Hepatic stellate cell (primary cell): ENCODE results near the gene LAMB2.

Experiments
- DNase-seq: peaks from one replicate; pipeline ENCODE4 v3.0.0; 2011; ENCODE audit warnings: low spot score

The LAMB2 gene

DNA sequence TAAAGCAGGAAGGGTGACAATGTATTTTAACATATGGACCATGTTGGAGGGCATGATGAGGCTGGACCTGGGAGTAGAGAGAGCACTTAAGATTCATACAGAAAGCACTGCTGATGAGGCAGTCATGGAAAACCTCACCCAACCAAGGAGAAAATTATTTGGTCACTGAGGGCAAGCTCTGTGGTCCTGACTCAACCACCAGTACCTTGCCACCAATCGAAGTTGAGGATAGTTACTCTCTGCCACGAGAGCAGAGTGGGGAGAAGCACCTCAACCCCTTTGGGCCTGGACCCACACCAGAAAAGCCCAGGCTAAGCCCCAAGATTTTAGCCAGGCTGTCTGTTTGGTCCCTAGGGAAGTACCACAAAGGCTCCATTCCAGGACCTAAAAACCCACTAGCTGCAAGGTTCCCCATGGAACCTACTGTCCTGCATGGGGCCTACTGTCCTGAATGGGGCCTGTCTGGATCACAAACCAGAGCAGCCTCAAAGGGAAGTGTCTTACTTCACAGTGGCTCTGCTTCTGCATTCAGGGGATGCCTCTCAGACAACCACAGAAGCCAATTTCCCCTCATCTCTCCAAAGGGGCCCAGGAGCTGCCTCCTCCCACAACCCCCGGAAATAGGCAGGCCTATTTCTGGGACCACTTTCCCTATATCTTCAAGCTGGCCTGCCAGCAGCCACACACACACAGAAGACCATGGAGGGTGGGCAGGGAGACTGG is 29.1 kb upstream of the LAMB2 start:
- no peak for DNase-seq

DNA sequence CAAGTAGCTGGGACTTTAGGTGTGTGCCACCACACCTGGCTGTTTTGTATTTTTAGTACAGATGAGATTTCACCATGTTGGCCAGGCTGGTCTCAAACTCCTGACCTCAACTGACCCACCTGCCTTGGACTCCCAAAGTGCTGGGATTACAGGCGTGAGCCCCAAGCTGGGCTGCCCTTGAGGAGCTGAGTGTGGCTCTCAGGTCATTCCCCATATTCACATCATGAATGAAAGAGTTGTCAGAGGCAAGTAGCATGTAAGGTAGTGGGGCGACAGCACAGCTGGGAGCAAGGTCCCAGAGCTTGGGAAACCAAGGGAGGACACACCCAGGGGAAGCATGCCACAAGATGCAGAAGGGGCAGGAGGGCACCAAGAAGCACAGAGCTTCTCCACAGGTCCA is 28.3 kb upstream of the LAMB2 start:
- no peak for DNase-seq

DNA sequence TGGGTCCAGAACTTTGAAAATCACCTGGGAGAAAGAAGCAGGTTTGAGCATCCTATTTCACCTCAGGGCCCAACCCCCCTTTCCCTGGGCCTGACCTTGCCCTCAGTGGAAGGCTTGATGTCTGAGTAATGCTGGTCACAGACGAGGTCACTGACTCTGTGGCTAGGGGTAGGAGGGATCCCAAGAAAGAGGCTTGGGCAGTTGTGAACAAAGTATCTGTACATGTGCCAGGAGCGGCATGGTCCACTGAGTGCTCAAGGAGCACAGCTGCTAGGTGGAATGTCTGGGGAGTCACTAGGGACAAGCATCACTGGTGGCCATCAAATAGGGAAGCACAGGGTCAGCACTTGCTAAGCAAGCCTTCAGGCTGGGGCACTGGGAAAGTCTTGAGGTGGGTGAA is 25.9 kb upstream of the LAMB2 start:
- no peak for DNase-seq

DNA sequence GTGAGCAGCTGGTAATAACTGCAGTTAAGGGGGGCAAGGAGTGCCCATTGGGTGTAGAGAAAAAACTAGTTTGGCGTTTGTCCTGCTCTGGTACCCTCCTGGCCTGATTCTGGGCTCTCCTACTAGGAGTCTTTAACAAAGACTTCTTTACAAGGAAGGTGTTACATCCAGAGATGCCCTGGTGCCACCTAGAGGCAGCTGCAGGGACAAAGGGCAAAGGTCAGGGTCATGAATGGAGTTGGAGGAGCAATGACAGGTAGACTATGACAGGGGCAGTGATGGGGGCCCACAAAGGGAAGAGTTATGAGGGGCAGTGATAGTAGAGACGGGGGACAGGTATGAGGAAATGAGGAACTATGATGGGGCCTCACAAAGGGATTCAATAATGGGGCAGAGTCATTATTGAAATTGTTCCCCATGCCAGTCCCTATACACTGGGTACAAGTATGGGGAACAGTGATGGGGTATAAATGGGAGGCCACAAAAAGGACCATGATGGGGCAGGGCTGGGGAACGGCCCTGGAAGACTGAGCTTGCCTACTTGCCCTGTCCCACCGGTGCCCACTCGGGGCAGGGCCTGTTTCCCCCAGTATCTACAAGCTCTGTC is 25.4 kb upstream of the LAMB2 start:
- no peak for DNase-seq

DNA sequence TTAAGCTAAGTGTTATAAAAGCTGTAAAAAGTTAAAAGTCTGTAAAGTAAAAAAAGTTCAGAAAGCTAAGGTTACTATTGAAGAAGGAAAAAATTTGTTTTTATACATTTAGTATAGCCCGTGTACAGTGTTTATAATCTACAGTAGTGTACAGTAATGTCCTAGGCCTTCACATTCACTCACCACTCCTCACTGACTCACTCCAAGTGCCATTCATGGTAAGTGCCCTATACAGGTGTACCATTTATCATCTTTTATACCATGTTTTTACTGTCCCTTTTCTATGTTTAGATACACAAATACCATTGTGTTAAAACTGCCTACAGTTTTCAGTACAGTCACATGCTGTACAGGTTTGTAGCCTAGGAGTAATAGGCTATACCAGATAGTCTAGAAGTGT is 24.4 kb upstream of the LAMB2 start:
- no peak for DNase-seq

DNA sequence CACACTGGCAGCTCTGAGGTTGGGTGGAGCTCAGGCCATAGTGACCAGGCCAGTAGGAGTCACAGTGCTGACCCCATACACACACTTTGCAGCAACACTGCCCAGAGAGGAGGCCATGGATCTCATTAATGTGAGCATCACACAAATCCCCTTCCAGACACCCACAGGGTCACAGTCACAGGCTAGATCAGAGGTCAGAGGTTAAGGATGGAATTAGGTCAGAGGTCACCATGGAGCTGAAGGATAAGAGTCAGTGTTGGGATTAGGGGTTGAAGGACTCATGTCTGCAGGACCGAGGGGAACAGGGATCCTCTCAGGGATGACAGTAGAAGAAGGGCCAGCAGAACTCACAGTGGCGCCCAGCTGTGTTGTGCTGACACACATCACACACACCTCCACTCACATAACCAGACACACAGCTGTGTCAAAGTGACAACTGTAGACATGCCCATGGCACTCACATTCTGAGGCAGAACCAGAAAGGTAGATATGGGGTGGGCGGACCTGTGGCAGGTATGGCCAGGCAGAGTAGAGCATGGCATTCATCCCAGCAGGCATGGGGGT is 20.6 kb upstream of the LAMB2 start:
- DNase-seq: no peak

DNA sequence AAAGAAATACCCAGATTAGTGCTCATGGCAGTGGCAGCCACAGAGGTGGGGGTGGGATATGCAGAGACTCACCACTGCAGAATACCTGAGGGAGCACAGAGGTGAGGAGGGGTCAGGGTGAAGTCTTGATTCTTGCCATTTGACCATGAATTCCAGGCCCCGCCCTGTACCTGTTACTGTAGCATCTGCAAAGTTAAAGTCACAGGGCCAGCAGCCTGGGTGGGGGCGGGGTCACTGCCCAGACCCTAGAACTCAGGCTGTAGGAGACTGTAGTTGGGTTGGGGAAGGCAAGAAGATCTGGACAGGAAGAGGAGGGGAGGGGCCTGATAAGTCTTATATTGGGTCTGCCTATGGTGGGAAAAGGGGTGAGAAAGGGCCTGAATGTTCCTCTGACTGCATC is 18.8 kb upstream of the LAMB2 start:
- DNase-seq: no peak

DNA sequence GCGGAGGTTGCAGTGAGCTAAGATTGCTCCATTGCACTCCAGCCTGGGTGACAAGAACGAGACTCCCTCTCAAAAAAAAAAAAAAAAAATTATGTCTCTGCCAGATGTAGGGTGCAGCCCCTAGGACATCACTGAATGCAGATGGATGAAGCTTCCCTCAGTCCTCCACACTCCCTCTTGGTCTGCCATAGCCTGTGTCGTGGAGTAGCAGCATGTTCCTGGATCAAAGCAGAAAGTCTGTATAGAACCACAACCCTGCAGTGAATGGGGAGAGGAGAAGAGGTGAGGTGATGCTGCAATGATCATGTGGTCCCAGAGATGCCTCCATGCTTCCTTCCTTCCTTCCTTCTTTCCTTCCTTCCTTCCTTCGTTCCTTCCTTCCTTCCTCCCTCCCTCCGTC is 15.3 kb upstream of the LAMB2 start:
- no peak for DNase-seq

DNA sequence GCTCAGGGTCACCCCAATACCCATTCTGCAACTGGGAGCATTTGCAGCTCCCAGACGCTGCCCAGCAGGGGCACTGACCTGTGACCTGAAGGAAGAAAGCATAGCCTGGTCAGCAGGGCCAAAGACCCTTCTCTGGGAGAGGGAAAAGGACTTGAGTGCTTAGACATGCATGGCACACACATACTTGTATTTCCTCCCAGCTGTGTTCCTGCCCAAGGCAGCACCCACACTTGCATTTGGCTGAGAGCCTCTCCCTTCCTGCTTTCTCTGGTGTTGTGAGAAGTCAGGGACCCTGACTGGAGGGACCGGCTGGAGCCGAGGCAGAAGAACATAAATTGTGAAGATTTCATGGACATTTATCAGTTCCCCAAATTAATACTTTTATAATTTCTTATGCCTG is 7.2 kb upstream of the LAMB2 start:
- DNase-seq: no peak

DNA sequence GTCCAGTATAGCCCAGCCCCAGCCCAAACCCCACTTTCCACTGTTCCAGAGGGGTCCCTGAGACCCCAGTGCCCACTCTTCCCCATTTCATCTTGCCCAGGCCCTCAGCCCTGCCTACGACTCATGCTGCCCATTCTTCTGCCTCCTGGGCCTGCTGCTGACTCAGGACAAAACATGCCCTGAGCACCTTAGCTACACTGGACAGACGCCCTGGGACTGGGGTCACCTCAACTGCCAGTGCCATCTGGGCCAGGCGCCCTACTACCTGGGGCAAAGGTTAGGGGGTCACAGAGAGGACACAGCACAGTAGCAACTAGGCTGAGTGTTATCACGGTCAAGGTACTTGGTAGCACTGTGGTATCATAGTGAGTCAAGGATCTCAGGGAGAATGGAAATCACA is 2.6 kb upstream of the LAMB2 start:
- DNase-seq: no peak

DNA sequence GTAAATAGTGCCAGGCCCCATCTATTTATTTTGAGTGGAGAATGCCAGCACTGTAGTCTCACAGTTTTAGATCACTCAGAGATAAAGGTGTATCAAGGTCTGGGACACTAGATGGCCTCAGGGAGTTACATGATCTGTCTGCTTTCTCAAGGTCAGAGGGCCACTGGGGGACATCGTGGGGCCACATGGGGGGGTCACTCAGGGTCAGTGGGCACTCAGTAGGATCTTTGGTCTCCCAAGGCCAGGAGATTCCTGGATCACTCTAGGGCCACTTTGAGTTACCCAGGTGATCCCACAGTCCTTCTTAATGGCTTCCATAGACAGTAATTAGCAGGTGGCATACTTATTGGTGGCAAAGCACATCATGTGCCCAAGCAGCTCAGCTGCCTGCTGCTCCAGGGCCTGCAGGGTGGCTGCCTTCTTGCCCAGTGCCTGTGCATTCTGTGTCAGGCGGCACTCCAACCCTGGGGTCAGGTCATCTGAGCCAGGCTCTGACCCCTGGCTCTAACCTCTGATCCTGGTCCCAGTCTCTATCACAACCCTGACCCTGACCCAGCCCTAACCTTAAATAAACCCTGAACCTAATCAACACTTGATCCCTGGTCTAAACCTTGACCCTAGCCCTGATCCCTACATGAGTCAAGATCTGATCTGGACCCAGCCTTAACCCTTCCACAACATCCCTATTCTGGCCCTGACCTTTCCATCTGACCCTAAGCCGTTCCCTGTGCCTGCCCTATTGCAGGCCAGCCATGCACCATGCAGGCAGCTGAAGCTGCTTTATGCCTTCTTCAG is 1.8 kb upstream of the LAMB2 start:
- no peak for DNase-seq

DNA sequence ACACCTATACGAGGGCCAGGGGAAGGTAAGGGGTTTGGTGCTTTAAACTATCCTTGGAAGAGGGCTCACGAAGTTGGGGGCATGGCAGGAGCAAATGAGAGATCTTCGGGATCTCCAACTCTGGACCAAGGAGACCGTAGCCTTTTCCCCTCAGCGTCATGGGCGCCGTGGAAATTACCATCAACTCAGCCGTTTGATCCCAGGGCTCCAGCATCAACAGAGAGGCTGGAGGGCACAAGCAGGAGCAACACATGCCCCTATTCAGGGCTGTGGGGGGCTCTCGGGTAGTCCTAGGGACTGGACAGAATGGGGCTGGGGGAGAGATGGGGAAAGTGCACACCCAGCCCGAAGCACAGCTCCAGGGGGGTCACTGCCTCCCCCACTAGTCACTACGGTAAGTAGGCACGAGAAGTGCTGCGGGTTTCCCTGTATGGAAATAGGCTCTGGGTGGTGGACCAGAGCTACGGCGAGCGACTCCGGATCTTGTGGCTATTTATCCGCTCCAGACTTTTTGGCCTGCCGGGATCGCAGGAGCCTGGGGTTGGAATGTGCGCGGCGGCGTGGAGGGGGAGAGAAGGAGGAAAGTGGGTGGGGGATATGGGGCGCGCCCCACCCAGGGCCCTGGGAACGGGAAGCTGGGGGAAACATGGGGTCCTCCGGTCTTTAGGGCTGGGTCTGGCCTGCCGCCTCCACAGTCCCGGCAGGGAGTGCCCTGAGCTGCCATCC is 539 bp upstream of the LAMB2 start:
- DNase-seq: peak; percentile 96

DNA sequence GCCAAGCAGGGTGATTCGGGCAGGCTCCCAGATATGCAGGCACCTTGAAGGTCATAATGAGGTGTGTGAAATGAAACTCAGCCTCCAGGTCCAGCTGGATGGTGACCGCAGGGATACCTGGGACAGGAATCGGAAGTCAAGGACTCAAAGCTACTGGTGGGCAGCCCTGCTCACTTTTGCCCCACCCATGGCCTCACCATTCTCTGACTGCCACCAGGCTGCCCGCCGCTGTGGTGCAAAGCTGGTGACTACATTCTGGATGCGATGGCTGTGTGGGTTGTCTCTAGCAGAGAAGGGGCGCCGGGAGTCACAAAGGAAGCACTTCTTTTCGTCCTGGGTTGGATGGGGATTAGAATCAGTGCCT is 795 bp downstream of the LAMB2 start:
- DNase-seq: peak; percentile 27

DNA sequence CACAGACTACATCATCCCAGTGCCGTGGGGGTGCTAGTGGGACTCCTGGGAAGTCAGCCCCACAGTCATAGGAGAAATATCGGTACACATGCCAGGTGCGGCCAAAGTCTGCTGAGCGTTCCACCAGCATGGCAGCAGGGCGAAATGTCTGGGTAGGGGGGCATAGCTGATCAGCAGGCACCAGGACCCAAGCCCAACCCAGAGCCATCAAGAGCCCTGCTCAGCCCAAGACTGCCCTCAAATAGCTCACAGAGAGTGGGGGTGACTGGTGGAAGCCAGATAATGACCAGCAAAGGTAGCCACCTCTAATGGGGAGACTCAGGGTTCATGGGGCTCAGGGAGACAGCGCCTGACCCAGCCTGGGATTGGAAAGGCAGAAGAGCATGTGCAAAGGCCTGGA is 1.3 kb downstream of the LAMB2 start:
- no peak for DNase-seq

DNA sequence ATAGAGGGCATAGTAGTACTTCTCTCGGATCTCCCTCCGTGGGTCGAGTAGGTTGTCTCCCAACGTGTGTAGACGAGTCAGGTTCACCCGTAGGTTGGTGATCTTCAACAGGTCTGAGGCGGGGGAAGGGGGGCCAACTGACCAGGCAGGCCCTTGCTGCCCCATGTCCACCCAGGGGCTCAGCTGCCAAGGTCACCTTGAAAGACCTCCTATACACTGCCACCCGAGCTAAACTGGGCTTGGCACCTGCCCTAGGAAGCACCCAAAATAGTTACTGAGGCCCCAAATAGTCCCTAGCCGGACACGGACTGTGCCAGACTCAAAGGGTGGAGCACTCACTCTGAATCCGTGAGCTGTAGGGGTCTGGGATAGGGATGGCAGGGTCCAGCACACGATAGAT is 1.8 kb downstream of the LAMB2 start:
- DNase-seq: no peak

DNA sequence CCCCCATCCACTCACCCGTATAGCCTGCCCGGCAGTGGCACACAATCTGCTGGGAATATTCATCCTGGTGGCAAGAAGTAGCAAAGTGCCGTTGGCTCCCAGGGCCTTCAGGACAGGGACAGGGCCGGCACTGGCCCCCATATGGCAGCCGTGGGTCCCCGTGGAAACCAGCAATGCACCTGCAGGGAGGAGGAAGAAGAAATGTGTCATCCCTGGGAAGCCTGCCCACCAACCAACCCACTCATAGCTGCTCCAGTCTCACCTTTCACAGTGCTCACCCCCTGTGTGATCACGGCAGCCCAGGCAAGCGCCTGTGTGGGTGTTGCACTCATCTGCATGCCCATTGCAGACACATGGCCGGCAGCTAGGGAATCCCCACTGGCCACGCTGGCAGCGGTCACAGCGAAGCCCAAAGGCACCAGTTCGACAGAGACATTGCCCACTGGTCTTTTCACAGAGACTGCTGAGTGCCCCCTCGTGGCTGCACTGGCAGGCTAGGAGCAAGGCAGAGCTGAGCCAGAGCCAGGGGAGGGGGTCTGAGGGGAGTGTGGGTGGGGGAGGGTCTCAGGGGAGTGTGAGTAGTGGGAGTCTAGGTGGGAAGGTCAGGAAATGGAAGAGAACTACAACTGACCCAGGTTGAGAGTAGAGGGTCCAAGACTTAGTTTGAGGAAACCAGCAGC is 7.7 kb downstream of the LAMB2 start:
- no peak for DNase-seq

DNA sequence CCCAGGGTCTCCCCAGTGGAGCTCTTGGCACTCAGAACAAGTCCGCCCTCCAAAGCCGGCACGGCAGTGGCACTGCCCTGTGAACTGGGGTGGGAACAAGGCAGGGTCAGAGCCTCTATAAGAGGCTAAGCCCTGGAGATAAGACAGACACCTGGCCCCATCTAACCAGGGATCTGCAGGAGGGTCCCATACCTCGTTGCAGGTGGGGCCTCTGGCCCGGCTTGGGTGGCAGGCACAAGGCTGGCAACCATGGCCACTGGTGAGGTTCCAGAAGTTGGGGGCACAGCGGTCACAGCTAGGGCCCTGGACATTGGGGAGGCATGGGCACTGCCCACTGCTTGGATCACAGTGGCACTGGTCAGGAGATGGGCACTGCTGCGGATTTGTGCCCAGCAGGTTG is 8.6 kb downstream of the LAMB2 start:
- DNase-seq: no peak

DNA sequence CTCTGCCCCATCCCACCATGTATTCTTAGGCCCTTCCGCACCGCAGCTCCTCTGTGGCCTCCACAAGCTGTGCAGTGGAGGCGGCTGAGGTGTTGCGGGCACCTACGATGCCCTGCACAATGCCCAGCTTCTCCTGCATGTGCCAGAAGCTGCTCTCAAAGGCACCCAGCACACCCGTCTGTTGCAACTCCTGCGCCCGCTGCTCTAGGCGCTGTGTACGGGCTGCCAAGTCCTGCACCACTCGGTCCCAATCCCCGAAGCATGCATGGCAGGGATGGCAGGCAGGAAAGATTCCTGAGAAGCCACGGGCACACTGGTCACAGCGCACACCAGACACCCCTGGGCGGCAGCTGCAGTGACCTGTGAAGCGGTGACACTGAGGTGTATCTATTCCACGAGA is 9.2 kb downstream of the LAMB2 start:
- no peak for DNase-seq

DNA sequence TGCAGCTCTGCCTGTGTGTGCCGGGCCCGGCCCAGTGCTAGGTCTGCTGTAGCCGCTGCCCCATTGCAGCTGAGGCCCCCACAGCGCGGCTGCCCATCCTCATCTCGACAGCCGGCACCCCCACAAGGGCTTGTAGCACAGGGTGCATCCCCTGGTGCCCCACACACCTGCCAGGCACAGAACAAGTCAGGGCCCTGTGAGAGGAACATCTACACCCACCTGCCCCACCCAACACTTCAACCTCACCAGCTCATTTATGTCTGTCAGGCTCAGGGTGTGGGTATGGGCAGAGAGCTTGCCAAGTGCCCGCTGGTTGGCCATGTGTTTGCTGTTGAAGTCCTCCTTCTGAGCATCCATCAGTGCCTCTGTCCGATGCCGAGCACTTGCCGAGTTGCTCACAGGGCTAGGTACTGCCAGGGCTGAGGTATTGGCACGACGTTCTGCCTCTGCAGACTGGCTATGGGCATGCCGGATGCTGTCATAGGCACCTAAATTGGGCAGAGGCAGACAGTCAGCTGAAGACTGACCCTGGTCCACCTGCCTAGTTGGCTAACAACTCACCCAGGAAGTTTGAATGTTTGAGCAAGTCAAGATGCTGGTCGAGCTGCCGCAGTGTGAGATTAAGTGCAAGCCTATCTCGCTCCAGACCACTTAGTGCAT is 9.8 kb downstream of the LAMB2 start:
- no peak for DNase-seq

DNA sequence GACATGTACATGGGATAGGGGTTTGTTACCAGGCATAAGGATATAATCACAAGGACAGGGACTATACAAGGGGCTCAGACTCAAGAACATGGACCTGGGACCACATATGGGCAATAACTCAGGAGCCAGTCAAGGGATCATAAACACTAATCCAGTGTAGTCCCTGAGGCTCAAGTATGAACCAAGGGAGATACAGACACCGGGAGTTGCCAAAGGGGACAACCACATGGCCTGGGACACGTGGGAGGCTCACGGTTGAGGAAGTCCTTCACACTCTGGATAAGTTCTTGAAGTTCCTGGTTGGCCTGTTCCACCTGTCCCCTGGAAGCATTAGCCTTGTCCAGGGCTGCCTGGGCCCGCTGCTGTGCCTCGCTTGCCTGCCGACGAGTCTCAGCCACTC is 10.4 kb downstream of the LAMB2 start:
- no peak for DNase-seq

DNA sequence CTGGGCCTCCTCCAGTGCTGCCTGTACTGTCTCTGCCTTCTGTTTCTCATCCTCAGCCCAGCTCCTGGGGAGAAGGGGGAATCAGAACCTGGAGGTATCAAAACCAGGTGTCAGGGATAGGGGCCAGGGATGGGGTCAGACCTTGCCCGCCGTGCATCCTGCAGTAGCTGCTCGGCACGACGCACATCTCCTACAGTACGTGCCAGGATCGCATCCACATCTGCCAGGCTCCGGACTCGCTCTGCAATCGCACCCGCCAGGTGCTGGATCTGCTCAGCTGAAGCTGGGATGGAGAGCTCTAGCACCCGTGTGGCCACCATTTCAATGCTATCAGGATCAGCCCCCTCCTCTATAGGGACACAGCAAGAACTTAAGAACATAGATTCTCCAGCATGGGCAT is 10.8 kb downstream of the LAMB2 start:
- DNase-seq: no peak
